Choroid plexus epithelial cell (primary cell): ENCODE results near the gene C16orf92.

Experiments
- DNase-seq: peaks from one replicate; pipeline ENCODE4 v3.0.0-alpha.2; 2010; ENCODE audit warnings: low read depth
- H3K4me3 ChIP-seq: 2 replicates; pipeline ENCODE4 v1.5.1; 2011; ENCODE audit warnings: low read depth, mild to moderate bottlenecking, control low read depth, low read length, moderate library complexity
- CTCF ChIP-seq: conservative IDR thresholded peaks from 2 replicates; pipeline ENCODE4 v1.5.1; 2011; ENCODE audit warnings: low read depth, mild to moderate bottlenecking, control low read depth, inconsistent platforms, low read length, moderate library complexity

C16orf92 gene

GRCh38 chr16:30041841-30042240 lies 18.8 kb downstream of the C16orf92 start:
- peak; percentile 67 for DNase-seq
- peak; percentile 34 for TF ChIP-seq CTCF
- no peak overlapping the region for H3K4me3 ChIP-seq

GRCh38 chr16:30046178-30046577 lies 23.2 kb downstream of the C16orf92 start:
- no peak overlapping the region for H3K4me3 ChIP-seq
- DNase-seq, result no peak

DNA sequence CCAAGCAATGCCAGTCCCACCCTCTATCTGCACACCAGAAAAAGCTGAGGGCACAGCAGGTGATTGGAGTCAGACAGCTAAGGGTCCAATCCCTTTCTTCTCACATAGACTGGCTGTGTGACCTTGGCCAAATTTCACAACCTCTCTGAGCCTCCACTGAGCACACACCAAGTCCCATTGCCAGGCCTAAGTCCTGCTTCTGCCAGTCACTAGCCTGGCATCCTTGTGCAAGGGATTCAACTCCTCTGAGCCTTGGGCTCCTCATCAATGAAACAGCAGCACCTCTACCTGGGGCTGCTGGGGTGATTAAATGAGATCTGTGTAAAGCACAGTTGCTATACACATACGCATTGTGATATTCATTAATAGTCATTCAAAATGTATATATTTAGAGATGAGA lies 23.6 kb downstream of the C16orf92 start:
- H3K4me3 ChIP-seq, result no peak overlapping the region
- no peak for TF ChIP-seq CTCF
- DNase-seq, result no peak

More at GRCh38 chr16:30046178-30046577, 23.2 kb downstream of the C16orf92 start:
- no peak for TF ChIP-seq CTCF

- no peak for TF ChIP-seq CTCF
- DNase-seq, result no peak
- no peak overlapping the region for H3K4me3 ChIP-seq
These were observed 26.9 kb downstream of the C16orf92 start for GRCh38 chr16:30049871-30050270.

GRCh38 chr16:30051518-30051917 lies 28.5 kb downstream of the C16orf92 start:
- no peak overlapping the region for H3K4me3 ChIP-seq
- DNase-seq, result peak; percentile 72
- no peak for TF ChIP-seq CTCF

GRCh38 chr16:30052671-30053372 lies 29.8 kb downstream of the C16orf92 start:
- TF ChIP-seq CTCF, result no peak
- peak; percentile 93 for DNase-seq
- peak overlapping the region; percentile 78 for H3K4me3 ChIP-seq

GRCh38 chr16:30053376-30054015 lies 30.5 kb downstream of the C16orf92 start:
- peak; percentile 30 for DNase-seq
- no peak for TF ChIP-seq CTCF
- H3K4me3 ChIP-seq, result peak overlapping the region; percentile 78
